Upper lobe of left lung (tissue), 4 donors: ENCODE results near the gene TENM3.

Experiments used
- EP300 ChIP-seq, 4 donors: sonication (generic); formaldehyde crosslinking; IDR thresholded peaks; one replicate each; pipeline ENCODE4 v1.5.1; 2017; ENCODE audit warnings: antibody characterized with exemption in 4 of 4, control low read depth in 2 of 4
- POLR2A ChIP-seq, 4 donors: fragments of 450-650 bp; IDR thresholded peaks; one replicate each; pipeline ENCODE4 v1.5.1; 2016 to 2017; ENCODE audit warnings: antibody characterized with exemption in 4 of 4, mild to moderate bottlenecking in 2 of 4
- POLR2AphosphoS5 ChIP-seq, 2 donors: sonication (generic); formaldehyde crosslinking; IDR thresholded peaks; one replicate each; pipeline ENCODE4 v1.5.1; 2017; ENCODE audit warnings: antibody characterized with exemption in 2 of 2
- TF ChIP-seq, protein P1 (sequence below), 6 experiments: fragments of 450-650 bp in 4 of 6; fragments of 200-600 bp in 2 of 6; sonication (generic) in 2 of 6; IDR thresholded peaks; one replicate each; pipeline ENCODE4 v1.5.1; 2016 to 2019; ENCODE audit warnings: antibody characterized with exemption in 6 of 6

DNA sequence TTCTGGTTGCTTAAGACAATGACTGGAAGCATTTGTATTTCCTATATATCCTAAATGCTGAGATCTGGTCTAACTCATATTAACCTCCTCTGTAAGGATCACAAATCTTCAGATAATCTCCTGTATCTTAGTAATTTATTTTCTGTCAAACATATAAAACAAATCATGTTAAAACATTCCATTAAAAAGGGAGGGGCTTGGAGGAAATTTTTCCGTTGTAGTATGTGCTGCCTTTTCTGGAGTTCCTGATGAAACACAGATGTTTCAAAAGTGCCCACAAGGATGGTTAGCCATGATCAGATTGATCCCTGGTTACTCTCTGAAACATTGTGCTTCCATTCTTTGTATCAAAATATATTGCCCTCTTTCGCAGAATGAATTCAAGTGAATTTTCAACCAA, 182.1 kb downstream of the TENM3 start:
- TF ChIP-seq, protein P1, sequence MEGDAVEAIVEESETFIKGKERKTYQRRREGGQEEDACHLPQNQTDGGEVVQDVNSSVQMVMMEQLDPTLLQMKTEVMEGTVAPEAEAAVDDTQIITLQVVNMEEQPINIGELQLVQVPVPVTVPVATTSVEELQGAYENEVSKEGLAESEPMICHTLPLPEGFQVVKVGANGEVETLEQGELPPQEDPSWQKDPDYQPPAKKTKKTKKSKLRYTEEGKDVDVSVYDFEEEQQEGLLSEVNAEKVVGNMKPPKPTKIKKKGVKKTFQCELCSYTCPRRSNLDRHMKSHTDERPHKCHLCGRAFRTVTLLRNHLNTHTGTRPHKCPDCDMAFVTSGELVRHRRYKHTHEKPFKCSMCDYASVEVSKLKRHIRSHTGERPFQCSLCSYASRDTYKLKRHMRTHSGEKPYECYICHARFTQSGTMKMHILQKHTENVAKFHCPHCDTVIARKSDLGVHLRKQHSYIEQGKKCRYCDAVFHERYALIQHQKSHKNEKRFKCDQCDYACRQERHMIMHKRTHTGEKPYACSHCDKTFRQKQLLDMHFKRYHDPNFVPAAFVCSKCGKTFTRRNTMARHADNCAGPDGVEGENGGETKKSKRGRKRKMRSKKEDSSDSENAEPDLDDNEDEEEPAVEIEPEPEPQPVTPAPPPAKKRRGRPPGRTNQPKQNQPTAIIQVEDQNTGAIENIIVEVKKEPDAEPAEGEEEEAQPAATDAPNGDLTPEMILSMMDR (IDR thresholded peaks at IDR 0.05) = no peak
- TF ChIP-seq POLR2A (IDR thresholded peaks at IDR 0.05) (no peak), POLR2AphosphoS5 (IDR thresholded peaks at IDR 0.05) (no peak), EP300 (IDR thresholded peaks at IDR 0.05) (no peak)
